OCI-LY3 (cell line): ENCODE measurements around the gene UBE2G2.
"Not testable (repeated sequence)": the region's sequence is repeated elsewhere in the genome, so short reads cannot be mapped to it uniquely, and the experiment has no call there.

Source experiments
- CTCF ChIP-seq: fragments of 200-600, 300-600 bp; sonication (generic); IDR thresholded peaks from 2 replicates; pipeline ENCODE4 v1.5.1; 2014; ENCODE audit warnings: antibody characterized with exemption, low read length, low read depth
- EZH2phosphoT487 ChIP-seq: fragments of 200-600 bp; shearing (Covaris generic); IDR thresholded peaks from 2 replicates; pipeline ENCODE4 v1.6.1; 2018; ENCODE audit warnings: antibody characterized with exemption, mixed run types, low read depth

GRCh38 chr21:44832516-44833255, 31.1 kb upstream of the UBE2G2 start:
- not testable (repeated sequence) for TF ChIP-seq CTCF, EZH2phosphoT487
